ENCODE data around the gene SLCO6A1.
A peak's percentile ranks its signal among the peaks of the same experiment; 100 is the strongest.
"Not testable (repeated sequence)": the region's sequence is repeated elsewhere in the genome, so short reads cannot be mapped to it uniquely, and the experiment has no call there.

SLCO6A1 gene

GRCh38 chr5:102531506-102531905, 32.7 kb upstream of the SLCO6A1 start:
- H3K36me3 ChIP-seq (ENCODE audit: control insufficient read depth in 5 of 5, insufficient read depth in 5 of 5, low read length in 5 of 5) = no peaks in the 10 kb centered on the region
- H3K9me3 ChIP-seq (ENCODE audit: control insufficient read depth in 5 of 5, low read length in 5 of 5) = no peaks in the 10 kb centered on the region
- H3K9ac ChIP-seq (ENCODE audit: low read length in 5 of 5) = no peak overlapping the region
- H3K4me1 ChIP-seq (ENCODE audit: control insufficient read depth in 5 of 5, insufficient read depth in 5 of 5, low read length in 5 of 5) = peaks cover 0 to 17% (median 8%) of the 10 kb centered on the region in 5 donors
- H3K27me3 ChIP-seq (ENCODE audit: control insufficient read depth in 5 of 5, insufficient read depth in 4 of 5, low read length in 5 of 5) = no peaks in the 10 kb centered on the region
- H3K27ac ChIP-seq (ENCODE audit: low read depth, low read length) = peak overlapping the region; percentile 4
- no peak overlapping the region for H3K4me3 ChIP-seq (ENCODE audit: low read depth in 1 of 5, low read length in 5 of 5)

GRCh38 chr5:102529447-102529846, 30.6 kb upstream of the SLCO6A1 start:
- H3K36me3 ChIP-seq (ENCODE audit: control insufficient read depth in 5 of 5, insufficient read depth in 5 of 5, low read length in 5 of 5) = no peaks in the 10 kb centered on the region
- peaks cover 0 to 17% (median 8%) of the 10 kb centered on the region in 5 donors for H3K4me1 ChIP-seq (ENCODE audit: control insufficient read depth in 5 of 5, insufficient read depth in 5 of 5, low read length in 5 of 5)
- H3K9ac ChIP-seq (ENCODE audit: low read length in 5 of 5) = no peak overlapping the region
- peak overlapping the region in 1 of 5 donors; percentile 3 for H3K4me3 ChIP-seq (ENCODE audit: low read depth in 1 of 5, low read length in 5 of 5)
- H3K27me3 ChIP-seq (ENCODE audit: control insufficient read depth in 5 of 5, insufficient read depth in 4 of 5, low read length in 5 of 5) = no peaks in the 10 kb centered on the region
- peaks cover 0 to under 1% (median 0%) of the 10 kb centered on the region in 5 donors for H3K9me3 ChIP-seq (ENCODE audit: control insufficient read depth in 5 of 5, low read length in 5 of 5)
- no peak overlapping the region for H3K27ac ChIP-seq (ENCODE audit: low read depth, low read length)

- H3K9me3 ChIP-seq (ENCODE audit: control insufficient read depth in 5 of 5, low read length in 5 of 5) = peaks cover 0 to 3% (median 0%) of the 10 kb centered on the region in 5 donors
- peak overlapping the region in 1 of 5 donors; percentile 3 for H3K4me3 ChIP-seq (ENCODE audit: low read depth in 1 of 5, low read length in 5 of 5)
- H3K27ac ChIP-seq (ENCODE audit: low read depth, low read length) = peak overlapping the region; percentile 6
- H3K36me3 ChIP-seq (ENCODE audit: control insufficient read depth in 5 of 5, insufficient read depth in 5 of 5, low read length in 5 of 5) = no peaks in the 10 kb centered on the region
- H3K9ac ChIP-seq (ENCODE audit: low read length in 5 of 5) = no peak overlapping the region
- peaks cover 0 to 17% (median 8%) of the 10 kb centered on the region in 5 donors for H3K4me1 ChIP-seq (ENCODE audit: control insufficient read depth in 5 of 5, insufficient read depth in 5 of 5, low read length in 5 of 5)
- no peaks in the 10 kb centered on the region for H3K27me3 ChIP-seq (ENCODE audit: control insufficient read depth in 5 of 5, insufficient read depth in 4 of 5, low read length in 5 of 5)
Observed at GRCh38 chr5:102529031-102529430, 30.2 kb upstream of the SLCO6A1 start.

- Histone ChIP-seq H3K9me3 (ENCODE audit: control insufficient read depth in 5 of 5, low read length in 5 of 5) (peaks cover 0 to 3% (median 0%) of the 10 kb centered on the region in 5 donors), H3K4me3 (ENCODE audit: low read depth in 1 of 5, low read length in 5 of 5) (no peak overlapping the region), H3K27me3 (ENCODE audit: control insufficient read depth in 5 of 5, insufficient read depth in 4 of 5, low read length in 5 of 5) (no peaks in the 10 kb centered on the region), H3K36me3 (ENCODE audit: control insufficient read depth in 5 of 5, insufficient read depth in 5 of 5, low read length in 5 of 5) (no peaks in the 10 kb centered on the region), H3K4me1 (ENCODE audit: control insufficient read depth in 5 of 5, insufficient read depth in 5 of 5, low read length in 5 of 5) (peaks cover 0 to 17% (median 8%) of the 10 kb centered on the region in 5 donors), H3K9ac (ENCODE audit: low read length in 5 of 5) (no peak overlapping the region), H3K27ac (ENCODE audit: low read depth, low read length) (peak overlapping the region; percentile 6)
Observed at GRCh38 chr5:102528600-102528999, 29.8 kb upstream of the SLCO6A1 start.

GRCh38 chr5:102527547-102527946, 28.7 kb upstream of the SLCO6A1 start:
- H3K27ac ChIP-seq (ENCODE audit: low read depth, low read length) = no peak overlapping the region

GRCh38 chr5:102523541-102524175, 24.9 kb upstream of the SLCO6A1 start:
- H3K36me3 ChIP-seq (ENCODE audit: control insufficient read depth in 5 of 5, insufficient read depth in 5 of 5, low read length in 5 of 5) = no peaks in the 10 kb centered on the region
- no peak overlapping the region for H3K27ac ChIP-seq (ENCODE audit: low read depth, low read length)
- H3K4me3 ChIP-seq (ENCODE audit: low read depth in 1 of 5, low read length in 5 of 5) = no peak overlapping the region
- H3K27me3 ChIP-seq (ENCODE audit: control insufficient read depth in 5 of 5, insufficient read depth in 4 of 5, low read length in 5 of 5) = no peaks in the 10 kb centered on the region
- no peak overlapping the region for H3K9ac ChIP-seq (ENCODE audit: low read length in 5 of 5)
- H3K9me3 ChIP-seq (ENCODE audit: control insufficient read depth in 5 of 5, low read length in 5 of 5) = peaks cover 0 to 3% (median 0%) of the 10 kb centered on the region in 5 donors
- H3K4me1 ChIP-seq (ENCODE audit: control insufficient read depth in 5 of 5, insufficient read depth in 5 of 5, low read length in 5 of 5) = peaks cover 0 to 2% (median 0%) of the 10 kb centered on the region in 5 donors

More at GRCh38 chr5:102527547-102527946, 28.7 kb upstream of the SLCO6A1 start:
- Histone ChIP-seq H3K27me3 (ENCODE audit: control insufficient read depth in 5 of 5, insufficient read depth in 4 of 5, low read length in 5 of 5) (no peaks in the 10 kb centered on the region), H3K4me1 (ENCODE audit: control insufficient read depth in 5 of 5, insufficient read depth in 5 of 5, low read length in 5 of 5) (peaks cover 0 to 17% (median 8%) of the 10 kb centered on the region in 5 donors), H3K4me3 (ENCODE audit: low read depth in 1 of 5, low read length in 5 of 5) (no peak overlapping the region), H3K9ac (ENCODE audit: low read length in 5 of 5) (no peak overlapping the region), H3K9me3 (ENCODE audit: control insufficient read depth in 5 of 5, low read length in 5 of 5) (peaks cover 0 to 3% (median 0%) of the 10 kb centered on the region in 5 donors), H3K36me3 (ENCODE audit: control insufficient read depth in 5 of 5, insufficient read depth in 5 of 5, low read length in 5 of 5) (no peaks in the 10 kb centered on the region)

- no peaks in the 10 kb centered on the region for H3K27me3 ChIP-seq (ENCODE audit: control insufficient read depth in 5 of 5, insufficient read depth in 4 of 5, low read length in 5 of 5)
- no peaks in the 10 kb centered on the region for H3K36me3 ChIP-seq (ENCODE audit: control insufficient read depth in 5 of 5, insufficient read depth in 5 of 5, low read length in 5 of 5)
- H3K4me3 ChIP-seq (ENCODE audit: low read depth in 1 of 5, low read length in 5 of 5) = no peak overlapping the region
- H3K9me3 ChIP-seq (ENCODE audit: control insufficient read depth in 5 of 5, low read length in 5 of 5) = no peaks in the 10 kb centered on the region
- no peak overlapping the region for H3K27ac ChIP-seq (ENCODE audit: low read depth, low read length)
- H3K9ac ChIP-seq (ENCODE audit: low read length in 5 of 5) = no peak overlapping the region
- peaks cover 0 to 7% (median 6%) of the 10 kb centered on the region in 5 donors for H3K4me1 ChIP-seq (ENCODE audit: control insufficient read depth in 5 of 5, insufficient read depth in 5 of 5, low read length in 5 of 5)
Observed at GRCh38 chr5:102511666-102512065, 12.9 kb upstream of the SLCO6A1 start.

GRCh38 chr5:102491261-102491914, 7.4 kb downstream of the SLCO6A1 start:
- not testable (repeated sequence) for H3K27me3 ChIP-seq (ENCODE audit: control insufficient read depth in 5 of 5, insufficient read depth in 4 of 5, low read length in 5 of 5); H3K36me3 ChIP-seq (ENCODE audit: control insufficient read depth in 5 of 5, insufficient read depth in 5 of 5, low read length in 5 of 5); H3K4me1 ChIP-seq (ENCODE audit: control insufficient read depth in 5 of 5, insufficient read depth in 5 of 5, low read length in 5 of 5); H3K4me3 ChIP-seq (ENCODE audit: low read depth in 1 of 5, low read length in 5 of 5); H3K27ac ChIP-seq (ENCODE audit: low read depth, low read length); H3K9me3 ChIP-seq (ENCODE audit: control insufficient read depth in 5 of 5, low read length in 5 of 5); H3K9ac ChIP-seq (ENCODE audit: low read length in 5 of 5)

- Histone ChIP-seq H3K36me3 (ENCODE audit: control insufficient read depth in 5 of 5, insufficient read depth in 5 of 5, low read length in 5 of 5) (no peaks in the 10 kb centered on the region), H3K4me1 (ENCODE audit: control insufficient read depth in 5 of 5, insufficient read depth in 5 of 5, low read length in 5 of 5) (no peaks in the 10 kb centered on the region), H3K4me3 (ENCODE audit: low read depth in 1 of 5, low read length in 5 of 5) (no peak overlapping the region), H3K27ac (ENCODE audit: low read depth, low read length) (no peak overlapping the region), H3K9me3 (ENCODE audit: control insufficient read depth in 5 of 5, low read length in 5 of 5) (no peaks in the 10 kb centered on the region), H3K9ac (ENCODE audit: low read length in 5 of 5) (no peak overlapping the region), H3K27me3 (ENCODE audit: control insufficient read depth in 5 of 5, insufficient read depth in 4 of 5, low read length in 5 of 5) (no peaks in the 10 kb centered on the region)
Observed at GRCh38 chr5:102483736-102484135, 15.1 kb downstream of the SLCO6A1 start.

GRCh38 chr5:102481054-102481715, 17.6 kb downstream of the SLCO6A1 start:
- H3K4me3 ChIP-seq (ENCODE audit: low read depth in 1 of 5, low read length in 5 of 5) = no peak overlapping the region
- no peaks in the 10 kb centered on the region for H3K9me3 ChIP-seq (ENCODE audit: control insufficient read depth in 5 of 5, low read length in 5 of 5)
- H3K36me3 ChIP-seq (ENCODE audit: control insufficient read depth in 5 of 5, insufficient read depth in 5 of 5, low read length in 5 of 5) = no peaks in the 10 kb centered on the region
- no peak overlapping the region for H3K9ac ChIP-seq (ENCODE audit: low read length in 5 of 5)
- H3K27ac ChIP-seq (ENCODE audit: low read depth, low read length) = no peak overlapping the region
- H3K27me3 ChIP-seq (ENCODE audit: control insufficient read depth in 5 of 5, insufficient read depth in 4 of 5, low read length in 5 of 5) = no peaks in the 10 kb centered on the region
- H3K4me1 ChIP-seq (ENCODE audit: control insufficient read depth in 5 of 5, insufficient read depth in 5 of 5, low read length in 5 of 5) = no peaks in the 10 kb centered on the region

All from subcutaneous abdominal adipose tissue (tissue), 5 donors.